ENCODE results near the gene SNAP29.
A peak's percentile ranks its signal among the peaks of the same experiment; 100 is the strongest.
"Not testable (repeated sequence)": the region's sequence is repeated elsewhere in the genome, so short reads cannot be mapped to it uniquely, and the experiment has no call there.

Gene SNAP29

GRCh38 chr22:20901093-20902033, 42.6 kb downstream of the SNAP29 start:
- DNase-seq (ENCODE audit: low read depth in 2 of 2): not testable (repeated sequence)

GRCh38 chr22:20903093-20903492, 44.3 kb downstream of the SNAP29 start:
- DNase-seq (ENCODE audit: low read depth in 2 of 2): no peak

- no peak for DNase-seq (ENCODE audit: low read depth in 2 of 2)
Observed at GRCh38 chr22:20904008-20904979, 45.5 kb downstream of the SNAP29 start.

GRCh38 chr22:20904980-20905355, 46.2 kb downstream of the SNAP29 start:
- no peak for DNase-seq (ENCODE audit: low read depth in 2 of 2)

GRCh38 chr22:20905415-20906386, 46.9 kb downstream of the SNAP29 start:
- no peak for DNase-seq (ENCODE audit: low read depth in 2 of 2)

GRCh38 chr22:20906387-20906767, 47.6 kb downstream of the SNAP29 start:
- DNase-seq (ENCODE audit: low read depth in 2 of 2): no peak

- not testable (repeated sequence) for DNase-seq (ENCODE audit: low read depth in 2 of 2)
Observed at GRCh38 chr22:20908717-20909116, 49.9 kb downstream of the SNAP29 start.

- no peak for DNase-seq (ENCODE audit: low read depth in 2 of 2)
Observed at GRCh38 chr22:20909543-20910303, 50.9 kb downstream of the SNAP29 start.

- no peak for DNase-seq (ENCODE audit: low read depth in 2 of 2)
Observed at GRCh38 chr22:20912494-20912893, 53.7 kb downstream of the SNAP29 start.

- peak; percentile 92 to 95 for DNase-seq (ENCODE audit: low read depth in 2 of 2)
Observed at GRCh38 chr22:20916916-20917810, 58.4 kb downstream of the SNAP29 start, which contains the start of gene CRKL. TSS of gene CRKL (plus strand) at chr22:20917407. CDS start at chr22:20917935, 528 bp downstream.

GRCh38 chr22:20918663-20919218, 59.9 kb downstream of the SNAP29 start:
- no peak for DNase-seq (ENCODE audit: low read depth in 2 of 2)

- no peak for DNase-seq (ENCODE audit: low read depth in 2 of 2)
Observed at GRCh38 chr22:20919718-20920117, 60.9 kb downstream of the SNAP29 start.

- no peak for DNase-seq (ENCODE audit: low read depth in 2 of 2)
Observed at GRCh38 chr22:20920881-20921203, 62.0 kb downstream of the SNAP29 start.

GRCh38 chr22:20922141-20922751, 63.4 kb downstream of the SNAP29 start:
- DNase-seq (ENCODE audit: low read depth in 2 of 2): no peak

GRCh38 chr22:20926243-20926642, 67.4 kb downstream of the SNAP29 start:
- no peak for DNase-seq (ENCODE audit: low read depth in 2 of 2)

- no peak for DNase-seq (ENCODE audit: low read depth in 2 of 2)
Observed at GRCh38 chr22:20927940-20928572, 69.2 kb downstream of the SNAP29 start.

GRCh38 chr22:20928573-20928967, 69.8 kb downstream of the SNAP29 start:
- no peak for DNase-seq (ENCODE audit: low read depth in 2 of 2)

GRCh38 chr22:20930004-20930403, 71.2 kb downstream of the SNAP29 start:
- DNase-seq (ENCODE audit: low read depth in 2 of 2): no peak

Measured in stimulated activated CD4-positive, alpha-beta T cell treated with anti-CD3 and anti-CD28 coated beads, Interleukin-15, amount 100 ng/mL, for 48 hours (primary cell).